BJ (cell line): Measurements from ENCODE around the gene BICDL2. TPM values are rescaled to one million over a fixed set of nuclear protein-coding genes. Genes with fewer than 3 reads are reported as not detected.
"Not testable (repeated sequence)": the region's sequence is repeated elsewhere in the genome, so short reads cannot be mapped to it uniquely, and the experiment has no call there.

ENCODE experiments used
- CTCF ChIA-PET: fragments of 350-600 bp; formaldehyde crosslinking; extraction: SDS; loops from one replicate; lab custom pipeline; 2021; ENCODE audit warnings: antibody characterized with exemption, inconsistent platforms; lab: Yijun Ruan, JAX
- POLR2A ChIA-PET: fragments of 300-600 bp; sonication (Branson Sonifier 250); formaldehyde crosslinking; extraction: SDS; loops from one replicate; lab custom pipeline; 2021; ENCODE audit warnings: antibody characterized with exemption; lab: Charles Lee
- DNase-seq: peaks from one replicate; pipeline ENCODE4 v3.0.0-alpha.2; 2011; ENCODE audit warnings: low read depth
- H3K27me3 ChIP-seq: 2 replicates; pipeline ENCODE4 v1.6.0; 2011; ENCODE audit warnings: low read length; ENCODE audit not compliant: control insufficient read depth, insufficient read depth
- H3K36me3 ChIP-seq: 2 replicates; pipeline ENCODE4 v1.5.1; 2011; ENCODE audit warnings: low read length; ENCODE audit not compliant: control insufficient read depth, insufficient read depth
- H3K4me3 ChIP-seq: 2 replicates; pipeline ENCODE4 v1.5.1; 2011; ENCODE audit warnings: low read depth, mild to moderate bottlenecking, control low read depth, low read length
- polyA plus RNA-seq: library from polyadenylated mRNA; depleted of rRNA; stranded (reverse); fragments of >200 nt; gene quantifications from 2 replicates; pipeline ENCODE4 v1.2.3, GENCODE V29; 2011
- TF ChIP-seq, protein P1 (sequence below): IDR thresholded peaks from 2 replicates; pipeline ENCODE4 v1.5.1; 2011; ENCODE audit warnings: low read depth, mild to moderate bottlenecking, control low read depth, inconsistent platforms, low read length, moderate library complexity; ENCODE audit not compliant: insufficient read depth

BICDL2 gene
- polyA plus RNA-seq, 1 experiment, result 0.04 TPM

DNA sequence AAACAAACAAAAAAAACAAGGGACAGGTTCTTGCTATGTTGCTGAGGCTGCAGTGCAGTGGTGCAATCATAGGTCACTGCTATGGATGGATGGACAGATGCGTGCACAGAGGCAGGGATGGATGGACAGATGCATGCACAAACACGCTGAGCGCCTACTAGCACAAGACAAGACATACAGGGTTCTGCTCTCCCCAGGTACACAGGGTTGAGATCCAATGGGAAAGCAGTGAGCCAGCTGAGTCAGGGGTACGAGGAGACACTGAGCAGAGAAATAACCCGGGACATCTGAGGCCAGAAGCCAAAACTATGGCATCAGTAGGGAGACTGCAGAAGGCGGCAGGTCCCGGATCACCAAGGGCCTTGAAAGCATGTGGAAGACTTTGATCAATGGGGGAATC lies 34.9 kb upstream of the BICDL2 start:
- POLR2A ChIA-PET, result no interaction called here
- CTCF ChIA-PET, result interaction anchor here (1.5 to 1.6 kb wide), 2 partner anchors 9 to 58 kb away, joined by 4 to 5 read pairs; no protein-coding TSS in a partner anchor
- H3K4me3 ChIP-seq, result no peak overlapping the region
- no peaks in the 10 kb centered on the region for H3K36me3 ChIP-seq
- TF ChIP-seq, protein P1, sequence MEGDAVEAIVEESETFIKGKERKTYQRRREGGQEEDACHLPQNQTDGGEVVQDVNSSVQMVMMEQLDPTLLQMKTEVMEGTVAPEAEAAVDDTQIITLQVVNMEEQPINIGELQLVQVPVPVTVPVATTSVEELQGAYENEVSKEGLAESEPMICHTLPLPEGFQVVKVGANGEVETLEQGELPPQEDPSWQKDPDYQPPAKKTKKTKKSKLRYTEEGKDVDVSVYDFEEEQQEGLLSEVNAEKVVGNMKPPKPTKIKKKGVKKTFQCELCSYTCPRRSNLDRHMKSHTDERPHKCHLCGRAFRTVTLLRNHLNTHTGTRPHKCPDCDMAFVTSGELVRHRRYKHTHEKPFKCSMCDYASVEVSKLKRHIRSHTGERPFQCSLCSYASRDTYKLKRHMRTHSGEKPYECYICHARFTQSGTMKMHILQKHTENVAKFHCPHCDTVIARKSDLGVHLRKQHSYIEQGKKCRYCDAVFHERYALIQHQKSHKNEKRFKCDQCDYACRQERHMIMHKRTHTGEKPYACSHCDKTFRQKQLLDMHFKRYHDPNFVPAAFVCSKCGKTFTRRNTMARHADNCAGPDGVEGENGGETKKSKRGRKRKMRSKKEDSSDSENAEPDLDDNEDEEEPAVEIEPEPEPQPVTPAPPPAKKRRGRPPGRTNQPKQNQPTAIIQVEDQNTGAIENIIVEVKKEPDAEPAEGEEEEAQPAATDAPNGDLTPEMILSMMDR, result no peak
- DNase-seq, result no peak
- peaks cover 7% of the 10 kb centered on the region for H3K27me3 ChIP-seq

DNA sequence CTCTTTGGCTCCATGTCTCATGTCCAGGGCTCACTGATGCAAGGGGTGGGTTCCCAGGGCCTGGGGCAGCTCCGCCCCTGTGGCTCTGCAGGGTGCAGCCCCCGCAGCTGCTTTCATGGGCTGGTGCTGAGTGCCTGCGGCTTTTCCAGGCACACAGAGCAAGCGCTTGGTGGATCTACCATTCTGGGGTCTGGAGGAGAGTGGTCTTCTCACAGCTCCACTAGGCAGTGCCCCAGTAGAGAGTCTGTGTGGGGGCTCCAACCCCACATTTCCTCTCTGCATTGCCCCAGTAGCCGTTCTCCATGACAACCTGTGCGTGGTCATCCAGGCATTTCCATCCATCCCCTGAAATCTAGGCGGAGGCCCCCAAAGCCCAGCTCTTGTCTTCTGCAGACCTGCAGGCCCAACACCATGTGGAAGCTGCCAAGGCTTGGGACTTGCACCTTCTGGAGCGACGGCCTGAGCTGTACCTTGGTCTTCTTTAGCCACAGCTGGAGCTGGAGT lies 33.9 kb upstream of the BICDL2 start:
- H3K27me3 ChIP-seq, result peaks cover 4% of the 10 kb centered on the region
- TF ChIP-seq, protein P1, result no peak
- no peak overlapping the region for H3K4me3 ChIP-seq
- H3K36me3 ChIP-seq, result no peaks in the 10 kb centered on the region
- POLR2A ChIA-PET, result no interaction called here
- CTCF ChIA-PET, result interaction anchor here (1.5 to 1.6 kb wide), 2 partner anchors 10 to 59 kb away, joined by 4 to 5 read pairs; no protein-coding TSS in a partner anchor
- DNase-seq, result no peak

DNA sequence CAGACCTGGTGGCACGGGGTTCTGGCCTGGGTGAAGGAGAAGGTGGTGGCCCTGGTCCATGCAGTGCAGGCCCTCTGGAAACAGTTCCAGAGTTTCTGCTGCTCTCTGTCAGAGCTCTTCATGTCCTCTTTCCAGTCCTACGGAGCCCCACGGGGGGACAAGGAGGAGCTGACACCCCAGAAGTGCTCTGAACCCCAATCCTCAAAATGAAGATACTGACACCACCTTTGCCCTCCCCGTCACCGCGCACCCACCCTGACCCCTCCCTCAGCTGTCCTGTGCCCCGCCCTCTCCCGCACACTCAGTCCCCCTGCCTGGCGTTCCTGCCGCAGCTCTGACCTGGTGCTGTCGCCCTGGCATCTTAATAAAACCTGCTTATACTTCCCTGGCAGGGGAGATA lies 32.4 kb upstream of the BICDL2 start:
- CTCF ChIA-PET, POLR2A ChIA-PET: not testable (repeated sequence)

DNA sequence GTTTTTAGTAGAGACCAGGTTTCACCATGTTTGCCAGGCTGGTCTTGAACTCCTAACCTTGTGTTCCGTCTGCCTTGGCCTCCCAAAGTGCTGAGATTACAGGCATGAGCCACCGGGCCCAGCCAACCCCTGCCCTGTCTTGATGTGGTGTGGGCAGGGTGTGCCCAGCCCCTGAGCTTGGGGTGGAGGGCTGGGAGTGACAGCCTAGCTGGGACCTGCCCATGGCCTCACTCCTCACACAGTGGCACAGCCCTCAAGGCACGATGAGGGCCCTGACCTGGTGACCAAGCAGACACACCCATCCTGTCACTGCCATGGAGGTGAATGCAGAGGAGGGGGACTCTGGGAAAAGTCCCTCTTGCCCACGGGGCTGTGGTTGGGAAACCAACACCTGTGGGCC lies 31.7 kb upstream of the BICDL2 start:
- no peak for DNase-seq
- ChIA-PET CTCF (no interaction called here), POLR2A (no interaction called here)
- Histone ChIP-seq H3K4me3 (no peak overlapping the region), H3K27me3 (no peaks in the 10 kb centered on the region), H3K36me3 (no peaks in the 10 kb centered on the region)
- TF ChIP-seq, protein P1, result no peak

More for the DNA sequence above, 32.4 kb upstream of the BICDL2 start:
- not testable (repeated sequence) for H3K27me3 ChIP-seq, H3K4me3 ChIP-seq, H3K36me3 ChIP-seq, DNase-seq

DNA sequence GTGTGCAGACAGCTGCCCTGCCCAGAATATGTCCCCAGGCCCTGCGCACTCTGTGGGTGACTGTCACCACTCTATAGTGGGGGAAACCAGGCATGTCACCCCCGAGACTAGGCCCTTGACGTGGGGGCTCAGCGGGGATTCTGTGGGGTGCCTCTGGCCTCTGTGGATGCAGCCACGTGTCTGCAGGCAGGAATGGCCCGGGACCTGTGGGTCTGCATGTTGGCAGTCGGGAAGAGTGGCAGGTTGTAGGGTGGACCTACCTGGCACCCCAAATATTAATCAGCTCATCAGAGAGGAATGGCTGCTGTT lies 29.6 kb upstream of the BICDL2 start:
- POLR2A ChIA-PET, result no interaction called here
- TF ChIP-seq, protein P1, result no peak
- no peak for DNase-seq
- H3K4me3 ChIP-seq, result no peak overlapping the region
- CTCF ChIA-PET, result interaction anchor here (0.7 kb wide), 1 partner anchor 26 kb away, joined by 3 read pairs; no protein-coding TSS in a partner anchor
- H3K27me3 ChIP-seq, result no peaks in the 10 kb centered on the region
- no peaks in the 10 kb centered on the region for H3K36me3 ChIP-seq
